ENCODE results near the gene TMEM222.
"Not testable (repeated sequence)": the region's sequence is repeated elsewhere in the genome, so short reads cannot be mapped to it uniquely, and the experiment has no call there.

Gene TMEM222

DNA sequence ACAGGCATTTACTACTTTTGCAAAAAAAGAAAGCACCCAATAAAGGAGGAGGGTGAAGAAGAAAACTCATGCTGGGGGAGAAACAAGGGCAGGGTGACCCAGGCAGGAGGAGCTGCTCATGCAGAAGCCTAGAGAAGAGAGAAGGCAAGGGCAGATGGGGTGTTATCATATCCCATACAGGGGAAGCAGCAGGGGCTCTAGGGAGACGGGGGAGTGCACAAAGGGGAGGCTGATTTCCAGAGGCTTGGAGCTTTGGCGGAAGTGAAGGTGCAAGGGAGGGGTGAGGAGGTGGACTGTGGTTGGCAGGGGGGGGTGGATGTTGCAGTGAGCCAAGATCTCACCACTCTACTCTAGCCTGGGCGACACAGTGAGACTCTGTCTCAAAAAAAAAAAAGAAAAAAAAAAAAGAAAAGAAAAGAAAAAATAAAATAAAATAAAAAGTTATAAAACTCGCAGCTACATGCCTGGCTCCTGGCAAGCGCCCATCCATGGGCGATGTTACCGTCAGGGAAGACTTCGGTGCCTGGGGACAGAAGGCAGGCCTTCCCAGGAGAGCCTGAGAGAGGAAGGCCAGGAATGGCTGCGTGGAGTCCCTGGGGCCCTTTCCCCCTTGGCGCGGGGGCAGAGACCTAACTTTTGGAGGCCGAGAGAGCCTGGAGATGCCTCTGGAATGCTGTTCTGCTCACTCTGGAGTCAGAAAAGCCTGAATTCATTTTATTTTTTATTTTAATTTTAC lies 56.0 kb downstream of the TMEM222 start:
- Histone ChIP-seq H3K4me1 (ENCODE audit: control insufficient read depth, insufficient read depth, low read length) (no peaks in the 10 kb centered on the region), H3K36me3 (ENCODE audit: control insufficient read depth, insufficient read depth, low read length) (no peaks in the 10 kb centered on the region), H3K4me3 (ENCODE audit: low read depth, low read length) (no peak overlapping the region), H3K27me3 (ENCODE audit: control insufficient read depth, insufficient read depth, low read length) (peaks cover 11% of the 10 kb centered on the region), H3K9ac (ENCODE audit: low read depth, low read length) (no peak overlapping the region), H3K9me3 (ENCODE audit: control insufficient read depth, insufficient read depth, low read length) (no peaks in the 10 kb centered on the region)

DNA sequence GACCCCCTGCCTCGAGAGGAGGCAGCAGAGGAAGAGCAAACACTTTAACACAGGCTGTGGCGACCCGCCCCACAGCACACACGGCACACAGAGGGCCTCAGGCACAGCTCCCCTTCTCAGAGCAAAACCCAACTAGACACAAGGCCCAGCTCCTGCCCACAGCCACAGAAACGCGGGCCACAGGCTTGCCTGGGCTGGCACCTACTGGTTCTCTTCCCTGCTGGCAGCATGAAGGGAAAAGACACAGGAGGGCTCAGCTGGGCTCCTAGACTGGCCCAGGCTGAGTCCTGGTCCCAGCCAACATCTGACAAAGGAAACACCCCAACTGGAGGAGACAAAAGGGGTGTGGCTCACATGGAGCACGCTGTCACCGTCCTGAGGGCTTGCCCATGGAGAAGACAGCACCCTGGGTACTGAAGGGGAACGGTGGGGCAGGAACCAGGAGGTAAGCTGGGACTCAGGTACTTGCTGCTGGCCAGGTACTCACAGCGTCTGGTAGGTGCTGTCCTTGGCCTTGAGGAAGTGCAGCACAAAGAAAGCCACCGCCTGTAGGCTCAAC lies 57.7 kb downstream of the TMEM222 start:
- Histone ChIP-seq H3K9me3 (ENCODE audit: control insufficient read depth, insufficient read depth, low read length) (no peaks in the 10 kb centered on the region), H3K4me3 (ENCODE audit: low read depth, low read length) (no peak overlapping the region), H3K36me3 (ENCODE audit: control insufficient read depth, insufficient read depth, low read length) (no peaks in the 10 kb centered on the region), H3K4me1 (ENCODE audit: control insufficient read depth, insufficient read depth, low read length) (peaks cover 3% of the 10 kb centered on the region), H3K27me3 (ENCODE audit: control insufficient read depth, insufficient read depth, low read length) (peaks cover 11% of the 10 kb centered on the region), H3K9ac (ENCODE audit: low read depth, low read length) (no peak overlapping the region)

DNA sequence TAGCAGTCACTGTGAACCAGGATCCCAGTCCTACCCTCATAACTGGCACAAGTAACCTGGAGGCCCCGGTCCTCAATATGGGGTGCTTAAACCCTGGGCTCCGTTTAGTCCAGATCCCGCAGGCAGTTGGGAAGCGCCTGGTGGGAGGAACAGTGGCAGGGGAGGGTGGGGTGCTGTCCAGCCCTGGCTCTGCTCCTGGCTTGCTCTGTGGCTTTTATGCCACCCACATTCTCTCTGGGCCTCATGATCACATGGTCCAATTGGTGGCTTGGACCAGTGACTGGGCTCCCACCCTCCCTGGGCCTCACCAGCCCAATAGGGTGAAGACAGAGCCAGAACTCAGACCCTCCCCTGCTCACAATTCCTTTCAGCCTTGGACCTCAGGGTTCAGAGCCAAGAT lies 58.3 kb downstream of the TMEM222 start:
- H3K9me3 ChIP-seq (ENCODE audit: control insufficient read depth, insufficient read depth, low read length) = no peaks in the 10 kb centered on the region
- H3K4me3 ChIP-seq (ENCODE audit: low read depth, low read length) = no peak overlapping the region
- no peaks in the 10 kb centered on the region for H3K36me3 ChIP-seq (ENCODE audit: control insufficient read depth, insufficient read depth, low read length)
- peaks cover 11% of the 10 kb centered on the region for H3K27me3 ChIP-seq (ENCODE audit: control insufficient read depth, insufficient read depth, low read length)
- peaks cover 3% of the 10 kb centered on the region for H3K4me1 ChIP-seq (ENCODE audit: control insufficient read depth, insufficient read depth, low read length)
- H3K9ac ChIP-seq (ENCODE audit: low read depth, low read length) = no peak overlapping the region

DNA sequence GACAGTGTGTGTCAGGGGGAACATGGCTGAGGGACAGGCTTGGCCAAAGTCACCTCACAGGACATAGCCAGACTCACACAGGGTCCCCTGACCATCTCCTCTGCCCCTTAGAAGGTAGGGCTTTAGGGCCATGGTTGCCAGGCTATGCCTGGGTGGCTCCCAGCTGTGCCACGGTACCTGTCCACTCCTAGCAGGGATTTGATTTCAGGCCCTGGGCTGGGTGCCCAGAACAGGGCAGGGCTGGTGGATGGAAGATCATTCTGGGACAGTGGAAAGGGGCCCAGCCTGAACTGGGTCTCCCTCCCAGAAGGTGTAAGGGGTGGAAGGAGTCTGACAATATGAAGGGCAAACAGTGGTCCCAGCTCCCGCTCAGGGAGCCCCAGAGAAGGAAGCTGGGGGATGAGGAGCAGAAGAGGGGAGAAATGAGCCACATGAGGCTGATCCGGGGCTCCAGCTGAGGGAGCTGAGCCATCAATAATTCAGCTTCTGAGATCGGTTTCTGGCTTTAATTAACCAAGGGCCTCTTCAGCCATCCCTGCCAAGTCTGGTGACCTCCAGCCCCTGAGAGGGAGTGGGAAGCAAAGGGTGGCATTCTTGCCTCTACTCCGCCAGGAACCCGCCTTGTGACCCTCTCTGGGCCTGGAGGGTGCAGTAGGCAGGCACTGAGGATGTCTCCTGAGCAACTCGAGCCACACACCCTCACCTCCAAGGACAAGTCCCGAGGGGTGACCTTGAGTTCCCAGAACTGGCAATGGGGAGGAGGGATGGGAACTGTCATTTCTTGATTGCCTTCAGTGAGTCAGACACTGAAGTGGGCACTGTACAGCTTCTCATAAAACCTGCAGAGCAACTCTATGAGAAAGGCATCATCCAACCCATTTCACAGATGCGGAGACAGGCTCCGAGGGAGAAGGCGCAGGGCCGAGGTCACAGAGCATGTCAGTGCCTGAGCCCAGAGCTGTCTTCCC lies 59.1 kb downstream of the TMEM222 start:
- Histone ChIP-seq H3K4me3 (ENCODE audit: low read depth, low read length) (no peak overlapping the region), H3K9me3 (ENCODE audit: control insufficient read depth, insufficient read depth, low read length) (no peaks in the 10 kb centered on the region), H3K9ac (ENCODE audit: low read depth, low read length) (no peak overlapping the region)

DNA sequence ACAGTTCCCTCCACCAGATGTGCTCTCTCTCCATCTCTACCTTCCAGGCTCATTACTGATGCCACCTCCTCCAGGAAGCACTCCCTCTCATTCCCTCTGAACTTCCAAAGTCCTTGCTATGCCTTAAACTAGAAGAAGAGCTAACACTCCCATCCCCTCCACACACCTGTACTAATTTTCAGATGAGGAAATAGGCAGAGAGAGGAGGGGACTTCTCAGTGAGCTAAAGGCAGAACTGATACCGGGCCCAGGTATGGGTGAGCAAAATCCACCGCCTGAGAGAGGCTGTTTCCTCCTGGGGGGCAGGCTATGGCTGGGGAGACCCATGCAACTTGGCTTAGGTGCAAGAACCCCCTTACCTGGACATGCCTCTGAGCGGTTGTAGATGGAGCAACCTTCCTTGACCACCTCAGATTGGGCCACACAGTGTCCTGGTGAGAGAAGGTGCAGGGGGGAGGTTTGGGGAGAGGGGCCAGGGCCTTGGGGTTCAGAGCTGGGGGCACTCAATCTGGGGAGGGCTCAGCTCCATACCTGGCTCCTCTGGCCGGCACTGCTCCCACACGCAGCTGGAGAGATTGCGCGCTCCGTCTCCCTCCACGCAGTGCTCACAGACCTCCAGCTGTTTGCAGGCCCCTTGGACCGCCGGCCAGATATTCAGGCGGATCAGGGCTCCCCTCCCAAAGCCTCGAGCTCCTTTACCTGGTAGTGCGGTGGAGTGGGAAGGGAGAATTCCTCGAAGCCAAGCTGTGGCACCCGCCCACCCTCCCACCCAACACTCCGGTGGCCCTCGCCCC lies 60.2 kb downstream of the TMEM222 start:
- Histone ChIP-seq H3K4me1 (ENCODE audit: control insufficient read depth, insufficient read depth, low read length) (peaks cover 3% of the 10 kb centered on the region), H3K9ac (ENCODE audit: low read depth, low read length) (no peak overlapping the region), H3K9me3 (ENCODE audit: control insufficient read depth, insufficient read depth, low read length) (no peaks in the 10 kb centered on the region), H3K27me3 (ENCODE audit: control insufficient read depth, insufficient read depth, low read length) (peaks cover 11% of the 10 kb centered on the region), H3K36me3 (ENCODE audit: control insufficient read depth, insufficient read depth, low read length) (no peaks in the 10 kb centered on the region), H3K4me3 (ENCODE audit: low read depth, low read length) (no peak overlapping the region)

More for the DNA sequence above, 59.1 kb downstream of the TMEM222 start:
- Histone ChIP-seq H3K4me1 (ENCODE audit: control insufficient read depth, insufficient read depth, low read length) (peaks cover 3% of the 10 kb centered on the region), H3K27me3 (ENCODE audit: control insufficient read depth, insufficient read depth, low read length) (peaks cover 11% of the 10 kb centered on the region), H3K36me3 (ENCODE audit: control insufficient read depth, insufficient read depth, low read length) (no peaks in the 10 kb centered on the region)

DNA sequence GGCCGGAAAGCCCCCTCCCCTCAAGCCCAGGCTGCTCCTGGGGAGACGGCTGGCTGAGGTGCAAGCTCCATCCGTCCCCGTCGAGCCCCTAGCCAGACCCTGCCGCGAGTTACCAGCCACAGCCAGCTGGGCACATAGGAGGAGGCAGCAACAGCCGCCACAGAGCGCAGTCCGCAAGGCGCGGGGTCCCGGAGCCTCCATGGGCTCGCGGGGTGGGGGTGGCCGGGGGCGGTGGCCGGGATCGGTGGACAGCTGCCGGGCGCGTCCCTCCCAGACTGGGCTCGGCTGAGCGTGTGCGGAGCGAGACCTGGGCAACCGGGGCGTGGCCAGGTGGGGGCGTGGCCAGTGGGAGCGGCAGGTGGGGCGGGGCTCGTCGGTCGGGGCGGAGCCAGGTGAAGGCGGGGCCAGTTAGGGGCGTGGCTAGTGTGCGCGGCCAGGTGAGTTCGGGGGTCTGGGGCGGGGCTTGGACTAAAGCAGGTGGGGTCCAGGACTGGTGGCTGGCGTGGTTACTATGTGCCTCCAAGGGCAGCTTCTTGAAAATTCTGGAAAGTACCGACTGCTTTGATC lies 61.2 kb downstream of the TMEM222 start, which contains the start of gene CD164L2:
CD164L2 (minus strand) TSS at position 295 of the 567 bp plus-strand sequence; CDS start at position 201, 94 bp downstream.
- no peaks in the 10 kb centered on the region for H3K36me3 ChIP-seq (ENCODE audit: control insufficient read depth, insufficient read depth, low read length)
- H3K4me3 ChIP-seq (ENCODE audit: low read depth, low read length) = peak within 1 kb of the TSS; percentile 63
- H3K4me1 ChIP-seq (ENCODE audit: control insufficient read depth, insufficient read depth, low read length) = peaks cover 3% of the 10 kb centered on the region
- H3K27me3 ChIP-seq (ENCODE audit: control insufficient read depth, insufficient read depth, low read length) = peaks cover 11% of the 10 kb centered on the region
- H3K9me3 ChIP-seq (ENCODE audit: control insufficient read depth, insufficient read depth, low read length) = no peaks in the 10 kb centered on the region
- no peak within 1 kb of the TSS for H3K9ac ChIP-seq (ENCODE audit: low read depth, low read length)

DNA sequence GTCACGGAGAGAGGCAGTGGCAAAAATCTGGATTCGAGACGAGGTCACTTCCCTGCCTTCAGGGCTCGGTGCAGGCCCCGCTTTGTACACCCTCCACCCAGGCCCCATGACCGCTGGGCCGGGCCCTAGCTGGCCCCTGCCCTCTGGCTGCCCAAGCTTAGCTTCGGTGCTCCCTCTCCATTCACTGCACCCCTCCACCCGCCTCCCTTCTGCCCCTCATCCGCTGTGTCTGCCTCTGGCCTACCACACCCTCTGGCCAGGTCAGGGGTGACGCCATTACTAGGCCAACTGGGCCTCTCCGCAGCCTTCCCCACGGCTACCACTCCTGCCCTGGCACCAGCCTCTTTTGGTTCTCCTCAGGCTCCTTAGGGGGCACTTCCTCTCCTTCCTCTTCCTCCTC lies 61.7 kb downstream of the TMEM222 start:
- Histone ChIP-seq H3K36me3 (ENCODE audit: control insufficient read depth, insufficient read depth, low read length) (no peaks in the 10 kb centered on the region), H3K4me1 (ENCODE audit: control insufficient read depth, insufficient read depth, low read length) (peaks cover 3% of the 10 kb centered on the region), H3K9me3 (ENCODE audit: control insufficient read depth, insufficient read depth, low read length) (no peaks in the 10 kb centered on the region), H3K27me3 (ENCODE audit: control insufficient read depth, insufficient read depth, low read length) (peaks cover 11% of the 10 kb centered on the region), H3K9ac (ENCODE audit: low read depth, low read length) (no peak overlapping the region), H3K4me3 (ENCODE audit: low read depth, low read length) (no peak overlapping the region)

DNA sequence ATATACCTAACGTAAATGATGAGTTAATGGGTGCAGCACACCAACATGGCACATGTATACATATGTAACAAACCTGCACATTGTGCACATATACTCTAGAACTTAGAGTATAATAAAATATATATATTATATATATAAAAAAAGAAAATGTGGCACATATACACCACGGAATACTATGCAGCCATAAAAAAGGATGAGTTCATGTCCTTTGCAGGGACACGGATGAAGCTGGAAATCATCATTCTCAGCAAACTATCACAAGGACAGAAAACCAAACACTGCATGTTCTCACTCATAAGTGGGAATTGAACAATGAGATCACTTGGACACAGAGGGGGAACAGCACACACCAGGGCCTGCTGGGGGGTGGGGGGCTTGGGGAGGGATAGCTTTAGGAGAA lies 62.8 kb downstream of the TMEM222 start:
- H3K9ac ChIP-seq (ENCODE audit: low read depth, low read length); H3K9me3 ChIP-seq (ENCODE audit: control insufficient read depth, insufficient read depth, low read length); H3K36me3 ChIP-seq (ENCODE audit: control insufficient read depth, insufficient read depth, low read length); H3K4me3 ChIP-seq (ENCODE audit: low read depth, low read length); H3K4me1 ChIP-seq (ENCODE audit: control insufficient read depth, insufficient read depth, low read length): not testable (repeated sequence)
- peaks cover 11% of the 10 kb centered on the region for H3K27me3 ChIP-seq (ENCODE audit: control insufficient read depth, insufficient read depth, low read length)
